SJSA1 (cell line): Measurements from ENCODE around the gene PALMD. TPM values are rescaled to one million over a fixed set of nuclear protein-coding genes. Genes with fewer than 3 reads are reported as not detected.

Experiments
- DNase-seq, 2 experiments: peaks; one replicate each; pipeline ENCODE4 v3.0.0-alpha.2; 2015 to 2020; ENCODE audit warnings: low spot score in 2 of 2, low read depth in 1 of 2
- H3K27ac ChIP-seq: fragments of 250-450 bp; sonication (Bioruptor Pico); 2 replicates; pipeline ENCODE4 v1.5.1; 2020; ENCODE audit warnings: mild to moderate bottlenecking, moderate library complexity
- H3K27me3 ChIP-seq: fragments of 250-450 bp; sonication (Bioruptor Pico); replicated peaks from 2 replicates; pipeline ENCODE4 v1.5.1; 2020; ENCODE audit warnings: mild to moderate bottlenecking, moderate library complexity
- H3K36me3 ChIP-seq: fragments of 250-450 bp; sonication (Bioruptor Pico); 2 replicates; pipeline ENCODE4 v1.5.1; 2020; ENCODE audit warnings: mild to moderate bottlenecking
- H3K4me1 ChIP-seq: fragments of 250-450 bp; sonication (Bioruptor Pico); replicated peaks from 2 replicates; pipeline ENCODE4 v1.6.1; 2021; ENCODE audit warnings: mild to moderate bottlenecking
- H3K4me3 ChIP-seq: fragments of 250-450 bp; sonication (Bioruptor Pico); 2 replicates; pipeline ENCODE4 v1.5.1; 2020; ENCODE audit warnings: mild to moderate bottlenecking
- H3K9me3 ChIP-seq: fragments of 250-450 bp; sonication (Bioruptor Pico); replicated peaks from 2 replicates; pipeline ENCODE4 v1.5.1; 2020; ENCODE audit warnings: mild to moderate bottlenecking
- total RNA-seq: library from RNA; depleted of rRNA; stranded (reverse); fragments of >200 nt; shearing (Covaris generic); gene quantifications from 2 replicates; pipeline ENCODE4 v1.2.3, GENCODE V29; 2014; rRNA removed

Gene PALMD, protein sequence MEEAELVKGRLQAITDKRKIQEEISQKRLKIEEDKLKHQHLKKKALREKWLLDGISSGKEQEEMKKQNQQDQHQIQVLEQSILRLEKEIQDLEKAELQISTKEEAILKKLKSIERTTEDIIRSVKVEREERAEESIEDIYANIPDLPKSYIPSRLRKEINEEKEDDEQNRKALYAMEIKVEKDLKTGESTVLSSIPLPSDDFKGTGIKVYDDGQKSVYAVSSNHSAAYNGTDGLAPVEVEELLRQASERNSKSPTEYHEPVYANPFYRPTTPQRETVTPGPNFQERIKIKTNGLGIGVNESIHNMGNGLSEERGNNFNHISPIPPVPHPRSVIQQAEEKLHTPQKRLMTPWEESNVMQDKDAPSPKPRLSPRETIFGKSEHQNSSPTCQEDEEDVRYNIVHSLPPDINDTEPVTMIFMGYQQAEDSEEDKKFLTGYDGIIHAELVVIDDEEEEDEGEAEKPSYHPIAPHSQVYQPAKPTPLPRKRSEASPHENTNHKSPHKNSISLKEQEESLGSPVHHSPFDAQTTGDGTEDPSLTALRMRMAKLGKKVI
- total RNA-seq: 3.1 and 9.9 TPM in 2 replicates

DNA sequence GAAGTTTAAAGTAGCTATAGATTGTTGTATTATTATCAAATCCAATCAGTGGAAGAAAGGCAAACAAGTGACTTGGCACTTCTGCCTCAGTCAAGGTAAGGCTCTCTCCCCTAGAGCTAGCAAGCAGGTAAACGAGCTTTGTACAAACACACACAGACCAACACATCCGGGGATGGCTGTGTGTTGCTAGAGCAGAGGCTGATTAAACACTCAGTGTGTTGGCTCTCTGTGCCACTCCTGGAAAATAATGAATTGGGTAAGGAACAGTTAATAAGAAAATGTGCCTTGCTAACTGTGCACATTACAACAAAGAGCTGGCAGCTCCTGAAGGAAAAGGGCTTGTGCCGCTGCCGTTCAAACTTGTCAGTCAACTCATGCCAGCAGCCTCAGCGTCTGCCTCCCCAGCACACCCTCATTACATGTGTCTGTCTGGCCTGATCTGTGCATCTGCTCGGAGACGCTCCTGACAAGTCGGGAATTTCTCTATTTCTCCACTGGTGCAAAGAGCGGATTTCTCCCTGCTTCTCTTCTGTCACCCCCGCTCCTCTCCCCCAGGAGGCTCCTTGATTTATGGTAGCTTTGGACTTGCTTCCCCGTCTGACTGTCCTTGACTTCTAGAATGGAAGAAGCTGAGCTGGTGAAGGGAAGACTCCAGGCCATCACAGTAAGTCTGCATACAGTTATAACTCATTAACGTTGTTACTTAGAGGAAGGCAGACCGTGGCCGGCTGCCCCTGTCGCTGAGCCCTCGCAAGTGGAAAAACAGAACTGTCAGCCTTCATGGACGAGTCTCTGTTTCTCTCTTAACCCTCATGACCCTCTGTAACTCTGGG is at the start of gene PALMD:
TSS of gene PALMD (plus strand) at position 415 of the 833 bp plus-strand sequence. CDS start at position 620, 205 bp downstream.
- H3K27ac ChIP-seq: peak within 1 kb of the TSS; percentile 31
- peaks cover 31% of the 10 kb centered on the region for H3K4me1 ChIP-seq
- peak; percentile 43 to 64 for DNase-seq
- no peaks in the 10 kb centered on the region for H3K27me3 ChIP-seq
- no peaks in the 10 kb centered on the region for H3K36me3 ChIP-seq
- H3K4me3 ChIP-seq: peak within 1 kb of the TSS; percentile 37
- H3K9me3 ChIP-seq: no peaks in the 10 kb centered on the region

DNA sequence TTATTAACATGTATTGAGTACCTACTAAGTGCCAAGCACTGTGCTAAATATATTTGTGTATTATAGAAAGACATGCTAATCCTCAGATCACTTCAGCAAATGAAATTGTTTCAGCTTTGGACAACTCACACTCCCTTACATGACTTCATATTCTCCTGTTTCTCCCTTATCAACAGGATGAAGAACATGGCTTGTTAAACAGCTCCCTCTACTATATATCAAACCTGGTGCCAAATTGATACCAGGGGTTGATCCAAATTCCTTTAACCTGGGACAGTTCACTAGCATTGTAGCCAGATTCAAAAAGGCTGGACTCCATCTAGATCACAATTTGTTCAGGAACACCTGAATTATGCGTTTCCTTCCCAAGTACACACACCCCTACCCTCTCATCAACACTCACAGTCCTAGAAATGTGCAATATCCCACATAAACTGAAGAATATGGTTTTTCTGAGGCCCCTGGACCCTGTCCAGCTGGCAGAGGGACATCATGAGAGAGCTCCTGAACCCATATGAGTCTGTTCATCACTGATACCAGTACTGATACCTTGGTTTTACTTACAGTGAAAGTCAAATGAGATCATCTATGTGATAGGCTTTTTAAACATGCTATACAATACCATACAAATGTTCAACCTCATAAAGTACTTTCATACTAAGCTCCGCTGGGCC is 47.0 kb upstream of the PALMD start:
- no peak overlapping the region for H3K4me3 ChIP-seq
- H3K27me3 ChIP-seq: no peaks in the 10 kb centered on the region
- H3K36me3 ChIP-seq: peaks cover 4% of the 10 kb centered on the region; the same call in 1 of the 2 replicates
- DNase-seq: no peak
- H3K4me1 ChIP-seq: peaks cover 26% of the 10 kb centered on the region
- peak overlapping the region; percentile 88 for H3K27ac ChIP-seq
- no peaks in the 10 kb centered on the region for H3K9me3 ChIP-seq

DNA sequence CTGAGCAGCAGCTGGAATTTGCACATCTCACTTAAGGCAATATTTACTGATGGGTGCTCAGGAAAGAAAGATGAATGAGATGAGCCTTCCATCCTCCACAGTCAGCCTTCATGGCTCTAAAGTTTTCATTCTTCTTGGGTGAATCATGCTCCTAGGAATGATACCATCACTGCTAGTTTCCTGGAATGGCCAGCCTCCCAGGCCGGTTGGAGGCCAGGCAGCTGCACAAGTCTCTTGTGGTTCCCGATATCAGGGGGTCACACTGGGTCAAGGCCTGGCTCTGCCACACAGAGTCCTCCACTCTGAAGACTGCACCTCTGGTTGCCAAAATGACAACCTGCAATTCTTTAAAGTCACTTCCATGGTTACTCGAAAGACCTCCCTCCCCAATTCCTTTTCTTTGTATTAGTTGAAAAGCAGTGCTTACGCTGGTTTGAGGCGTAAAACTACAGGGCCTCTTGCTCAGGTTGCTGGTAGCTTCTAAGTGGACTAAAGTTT is 46.2 kb upstream of the PALMD start:
- peaks cover 4% of the 10 kb centered on the region; the same call in 1 of the 2 replicates for H3K36me3 ChIP-seq
- no peaks in the 10 kb centered on the region for H3K27me3 ChIP-seq
- DNase-seq: peak; percentile 84 to 86
- H3K27ac ChIP-seq: peak overlapping the region; percentile 88
- H3K9me3 ChIP-seq: no peaks in the 10 kb centered on the region
- peaks cover 26% of the 10 kb centered on the region for H3K4me1 ChIP-seq
- no peak overlapping the region for H3K4me3 ChIP-seq

DNA sequence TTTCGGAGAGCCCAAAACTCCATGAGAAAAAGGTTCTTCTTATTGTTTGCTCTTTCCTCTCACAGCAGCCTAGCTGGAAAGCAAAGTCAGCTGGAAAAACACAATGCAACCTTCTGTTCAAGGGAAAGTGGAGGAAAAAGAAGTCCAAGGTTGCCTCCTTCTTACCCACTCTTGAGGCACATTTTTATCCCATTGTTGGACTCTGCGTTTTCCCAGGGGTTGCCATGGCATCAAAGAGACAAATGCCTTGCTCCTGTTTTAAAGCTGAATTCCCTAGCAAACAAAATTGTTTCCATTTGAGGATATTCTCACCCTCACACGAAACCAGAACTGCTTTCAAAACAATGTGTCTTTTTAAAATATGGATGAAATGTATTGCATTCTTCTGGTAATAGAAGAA is 45.1 kb upstream of the PALMD start:
- DNase-seq: peak in 1 of 2 experiments; percentile 38
- H3K36me3 ChIP-seq: peaks cover 4% of the 10 kb centered on the region; the same call in 1 of the 2 replicates
- peak overlapping the region; percentile 88 for H3K27ac ChIP-seq
- no peak overlapping the region for H3K4me3 ChIP-seq
- H3K27me3 ChIP-seq: no peaks in the 10 kb centered on the region
- peaks cover 26% of the 10 kb centered on the region for H3K4me1 ChIP-seq
- H3K9me3 ChIP-seq: no peaks in the 10 kb centered on the region

DNA sequence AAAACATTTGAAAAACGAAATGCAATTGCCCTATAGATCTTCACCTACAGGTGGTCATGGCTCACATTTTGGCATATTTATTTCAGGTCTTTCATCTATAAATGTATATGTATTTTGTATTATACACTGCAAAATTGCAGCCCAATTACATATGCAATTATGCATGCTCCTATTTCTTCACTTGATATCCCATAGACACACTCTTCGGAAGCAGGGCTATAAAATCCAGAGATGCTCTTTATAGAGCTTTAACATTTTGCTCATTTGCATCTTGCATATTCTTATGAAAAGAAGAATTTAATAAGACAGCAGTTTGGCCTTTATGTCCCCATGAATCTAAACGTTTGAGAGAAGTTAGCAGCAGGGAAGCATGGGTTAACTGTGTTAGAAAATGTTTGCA is 44.7 kb upstream of the PALMD start:
- Histone ChIP-seq H3K4me3 (no peak overlapping the region), H3K9me3 (no peaks in the 10 kb centered on the region), H3K36me3 (peaks cover 4% of the 10 kb centered on the region; the same call in 1 of the 2 replicates), H3K4me1 (peaks cover 26% of the 10 kb centered on the region), H3K27ac (no peak overlapping the region), H3K27me3 (no peaks in the 10 kb centered on the region)
- DNase-seq: no peak

DNA sequence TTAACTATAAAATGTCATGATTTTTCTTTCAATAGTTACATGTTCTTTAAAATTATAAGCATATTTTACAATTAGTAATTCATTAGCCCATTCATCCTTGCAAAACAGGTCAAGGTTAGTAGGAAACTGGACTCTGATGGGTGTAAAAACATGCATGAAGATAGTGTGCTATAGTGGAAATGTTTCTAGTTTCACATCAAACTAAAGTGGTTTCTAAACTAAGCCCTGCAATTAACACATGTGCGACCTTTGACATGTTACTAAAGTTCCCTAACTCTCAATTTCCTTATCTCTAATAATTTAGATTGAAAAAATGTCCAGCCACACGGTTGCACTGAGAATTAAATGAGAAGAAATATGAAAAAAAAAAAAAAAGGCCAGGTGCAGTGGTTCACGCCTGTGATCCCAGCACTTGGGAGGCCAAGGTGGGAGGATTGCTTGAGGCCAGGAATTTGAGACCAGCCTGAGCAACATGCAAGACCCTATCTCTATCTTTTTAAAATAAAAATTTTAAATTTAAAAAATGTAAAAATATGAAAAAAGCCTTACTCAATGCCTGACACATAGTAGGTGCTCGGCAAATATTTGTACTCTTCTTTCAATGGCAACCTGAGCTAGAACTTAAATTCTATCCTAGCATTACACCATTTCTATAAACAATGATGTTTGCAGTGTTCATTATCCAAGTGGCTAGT is 44.1 kb upstream of the PALMD start:
- Histone ChIP-seq H3K36me3 (peaks cover 4% of the 10 kb centered on the region; the same call in 1 of the 2 replicates), H3K4me1 (peaks cover 26% of the 10 kb centered on the region), H3K27ac (no peak overlapping the region), H3K4me3 (no peak overlapping the region), H3K27me3 (no peaks in the 10 kb centered on the region), H3K9me3 (no peaks in the 10 kb centered on the region)
- no peak for DNase-seq

DNA sequence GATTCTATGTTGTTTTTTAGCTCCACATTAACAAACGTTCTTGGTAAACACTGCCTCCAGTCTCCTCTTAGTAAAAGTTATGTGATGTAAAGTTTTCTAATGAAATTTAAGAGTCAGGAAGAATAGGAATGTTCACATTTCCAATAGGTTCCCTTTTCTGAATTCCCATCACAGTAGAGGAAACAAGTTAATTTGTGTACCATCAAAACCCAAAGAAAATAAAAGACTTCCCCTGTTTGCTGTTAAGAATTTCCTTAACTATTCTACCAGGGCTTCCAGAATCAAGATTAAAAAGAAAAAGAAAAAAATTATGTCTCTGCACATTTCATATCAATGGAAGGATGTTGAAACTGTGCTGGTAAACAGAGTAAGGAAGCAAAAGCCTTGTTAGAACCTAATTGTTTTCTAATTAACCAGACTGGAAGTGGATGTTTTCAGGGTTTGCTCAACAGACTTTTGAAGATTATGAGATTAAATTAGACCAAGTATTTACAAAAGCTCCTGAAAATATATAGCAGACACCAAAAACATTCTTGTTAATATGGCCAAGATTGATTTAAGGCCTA is 43.4 kb upstream of the PALMD start:
- Histone ChIP-seq H3K27me3 (no peaks in the 10 kb centered on the region), H3K4me1 (peaks cover 26% of the 10 kb centered on the region), H3K4me3 (no peak overlapping the region), H3K9me3 (no peaks in the 10 kb centered on the region), H3K36me3 (peaks cover 4% of the 10 kb centered on the region; the same call in 1 of the 2 replicates), H3K27ac (no peak overlapping the region)
- no peak for DNase-seq

DNA sequence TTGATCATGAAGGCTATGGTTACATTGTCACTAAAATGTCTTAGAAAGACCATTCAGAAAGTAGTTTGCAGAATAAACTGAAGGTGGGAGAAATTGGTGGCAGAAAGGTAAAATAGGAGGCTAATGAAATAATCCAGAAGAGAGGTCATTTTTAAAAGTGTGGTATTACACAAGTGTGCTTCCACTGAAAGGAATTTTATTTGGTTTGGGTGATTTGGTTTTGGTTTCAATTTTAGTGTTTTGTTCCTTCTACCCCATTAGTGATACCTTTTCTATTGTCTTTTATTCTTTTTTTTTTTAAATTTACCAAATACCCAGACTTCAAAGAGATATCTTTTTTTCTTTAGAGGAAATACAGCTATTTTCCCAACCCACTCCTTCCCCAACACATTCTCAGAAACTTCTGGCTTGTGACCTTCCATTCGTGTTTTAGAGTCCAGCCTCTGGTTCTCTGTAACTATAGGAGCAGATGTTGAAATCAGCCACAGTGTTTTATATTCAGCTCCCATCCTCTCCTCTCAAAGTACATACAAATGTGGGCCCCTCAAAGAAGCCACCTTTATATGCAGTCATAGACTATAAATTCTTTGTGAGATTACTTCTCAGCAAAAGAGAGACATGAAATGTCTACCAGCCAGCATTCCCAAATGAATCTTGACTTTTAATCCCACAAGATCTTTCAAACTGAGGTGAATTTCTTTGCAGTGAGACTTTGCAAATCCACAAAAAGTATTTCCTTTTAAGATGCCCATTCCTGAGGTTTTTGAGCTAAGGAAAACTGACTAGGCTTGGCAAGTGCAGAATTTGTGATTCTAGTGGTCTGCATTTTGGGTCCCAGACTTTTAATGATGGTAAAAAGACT is 42.0 kb upstream of the PALMD start:
- H3K27ac ChIP-seq: peak overlapping the region; percentile 9; the same call in 1 of the 2 replicates
- DNase-seq: peak in 1 of 2 experiments; percentile 15
- H3K36me3 ChIP-seq: peaks cover 4% of the 10 kb centered on the region; the same call in 1 of the 2 replicates
- H3K27me3 ChIP-seq: no peaks in the 10 kb centered on the region
- no peaks in the 10 kb centered on the region for H3K9me3 ChIP-seq
- H3K4me1 ChIP-seq: peaks cover 22% of the 10 kb centered on the region
- H3K4me3 ChIP-seq: no peak overlapping the region

DNA sequence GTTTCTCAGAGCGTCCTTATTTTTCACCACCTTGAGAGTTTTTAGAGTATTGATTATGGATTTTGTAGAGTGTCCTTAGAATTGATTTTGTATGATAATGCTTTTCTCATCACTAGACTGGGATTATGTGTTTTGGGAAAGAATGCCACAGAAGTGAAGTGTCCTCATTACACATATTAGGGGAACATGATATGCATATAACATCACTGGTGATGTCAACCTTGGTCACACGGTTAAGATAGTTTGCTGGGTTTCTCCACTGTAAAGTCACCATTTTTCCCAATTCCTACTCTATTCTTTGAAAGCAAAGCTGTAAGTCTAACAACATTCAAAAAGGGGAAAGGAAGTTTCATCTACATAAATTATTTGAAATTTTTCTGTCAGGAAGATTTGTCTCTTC is 39.6 kb upstream of the PALMD start:
- no peak overlapping the region for H3K27ac ChIP-seq
- no peaks in the 10 kb centered on the region for H3K36me3 ChIP-seq
- no peaks in the 10 kb centered on the region for H3K27me3 ChIP-seq
- H3K4me1 ChIP-seq: no peaks in the 10 kb centered on the region; the same call in 1 of the 2 replicates
- no peak for DNase-seq
- no peaks in the 10 kb centered on the region for H3K9me3 ChIP-seq
- H3K4me3 ChIP-seq: no peak overlapping the region

DNA sequence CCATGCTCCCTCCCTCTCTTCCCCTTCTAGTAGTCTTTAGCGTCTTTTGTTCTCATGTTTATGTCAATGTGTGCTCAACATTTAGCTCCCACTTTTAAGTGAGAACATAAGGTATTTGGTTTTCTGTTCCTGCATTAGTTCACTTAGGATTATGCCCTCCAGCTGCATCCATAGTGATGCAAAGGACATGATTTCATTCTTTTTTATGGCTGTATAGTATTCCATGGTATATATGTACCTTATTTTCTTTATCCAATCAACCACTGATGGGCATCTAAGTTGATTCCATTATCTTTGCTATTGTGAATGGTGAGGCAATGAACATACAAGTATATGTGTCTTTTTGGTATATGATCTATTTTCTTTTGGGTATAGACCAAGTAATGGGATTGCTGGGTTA is 38.3 kb upstream of the PALMD start:
- no peak for DNase-seq
- Histone ChIP-seq H3K36me3 (no peaks in the 10 kb centered on the region), H3K4me1 (no peaks in the 10 kb centered on the region; the same call in 1 of the 2 replicates), H3K4me3 (no peak overlapping the region), H3K27me3 (no peaks in the 10 kb centered on the region), H3K9me3 (no peaks in the 10 kb centered on the region), H3K27ac (no peak overlapping the region)

DNA sequence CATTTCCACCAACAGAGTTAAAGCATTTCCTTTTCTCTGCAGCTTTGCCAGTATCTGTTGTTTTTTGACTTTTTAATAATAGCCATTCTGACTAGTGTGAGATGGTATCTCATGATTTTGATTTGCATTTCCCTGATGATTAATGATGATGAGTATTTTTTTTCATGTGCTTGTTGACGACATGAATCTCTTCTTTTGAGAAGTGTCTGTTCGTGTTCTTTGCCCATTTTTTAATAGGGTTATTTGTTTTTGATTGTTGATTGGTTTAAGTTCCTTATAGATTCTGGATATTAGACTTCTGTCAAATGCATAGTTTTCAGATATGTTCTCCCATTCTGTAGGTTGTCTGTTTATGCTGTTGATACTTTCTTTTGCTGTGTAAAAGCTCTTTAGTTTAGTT is 37.9 kb upstream of the PALMD start:
- H3K27me3 ChIP-seq: no peaks in the 10 kb centered on the region

DNA sequence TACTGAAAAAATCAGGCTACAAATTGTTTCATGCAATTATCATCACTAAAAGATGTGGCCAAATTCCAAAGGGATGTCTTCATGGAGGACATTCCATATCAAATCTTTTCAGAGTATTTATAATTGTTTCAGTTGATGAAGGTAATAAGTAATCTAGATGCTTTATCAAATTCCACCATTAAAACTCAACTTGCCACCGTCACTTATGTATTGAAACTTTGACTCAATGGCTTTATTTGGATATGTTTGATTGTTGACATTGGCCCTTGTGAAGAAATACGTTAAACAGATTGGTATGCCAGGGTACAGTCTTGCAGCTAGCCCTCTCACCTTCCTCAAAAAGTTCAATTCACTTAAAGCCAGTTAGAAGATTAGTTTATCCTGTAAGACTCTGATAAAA is 32.2 kb upstream of the PALMD start:
- Histone ChIP-seq H3K27ac (no peak overlapping the region), H3K36me3 (no peaks in the 10 kb centered on the region), H3K27me3 (no peaks in the 10 kb centered on the region), H3K4me3 (no peak overlapping the region), H3K9me3 (no peaks in the 10 kb centered on the region), H3K4me1 (no peaks in the 10 kb centered on the region)
- no peak for DNase-seq

More for the DNA sequence above, 37.9 kb upstream of the PALMD start:
- Histone ChIP-seq H3K9me3 (no peaks in the 10 kb centered on the region), H3K27ac (no peak overlapping the region), H3K36me3 (no peaks in the 10 kb centered on the region), H3K4me1 (no peaks in the 10 kb centered on the region; the same call in 1 of the 2 replicates), H3K4me3 (no peak overlapping the region)
- DNase-seq: no peak
